ENCODE data around the gene GRIK1.

The GRIK1 gene

GRCh38 chr21:29827647-29828046 lies 112.1 kb downstream of the GRIK1 start:
- no peak for DNase-seq (ENCODE audit: low read depth)

DNA sequence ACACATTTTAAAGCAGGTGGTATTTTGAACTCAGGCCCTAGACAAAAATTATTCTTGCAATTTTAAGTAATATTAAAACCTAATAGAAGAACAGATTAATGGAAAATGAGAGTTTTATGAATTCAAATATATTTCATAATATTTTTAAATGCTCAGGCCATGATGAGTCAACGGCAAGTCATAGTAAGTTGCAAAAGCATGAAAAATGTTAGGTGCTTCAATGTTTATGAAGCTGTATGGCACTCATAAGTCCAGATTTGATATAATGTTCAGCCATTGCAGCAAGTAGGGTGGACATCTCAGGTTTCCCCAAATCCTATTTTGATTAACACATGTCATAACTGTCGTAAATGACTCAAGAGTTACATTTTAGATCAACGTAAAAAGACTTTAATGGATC lies 112.6 kb downstream of the GRIK1 start:
- DNase-seq (ENCODE audit: low read depth), result no peak

DNA sequence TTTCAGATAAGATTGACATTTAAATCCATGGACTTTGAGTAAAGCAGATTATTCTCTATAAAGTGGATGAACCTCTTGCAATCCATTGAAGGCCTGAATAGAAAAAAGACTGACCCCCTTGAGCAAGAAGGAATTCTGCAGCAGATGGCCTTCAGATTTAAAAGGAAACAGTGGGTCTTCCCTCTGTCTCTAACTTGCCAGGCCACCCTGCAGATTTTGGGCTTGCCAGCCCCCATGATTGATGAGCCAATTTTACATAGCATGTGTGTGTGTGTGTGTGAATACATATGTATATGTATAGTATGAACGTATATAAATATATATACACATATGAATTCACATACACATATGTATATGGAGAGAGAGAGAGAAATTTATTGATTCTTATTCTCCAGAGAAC lies 113.4 kb downstream of the GRIK1 start:
- no peak for DNase-seq (ENCODE audit: low read depth)

GRCh38 chr21:29825936-29826335 lies 113.9 kb downstream of the GRIK1 start:
- DNase-seq (ENCODE audit: low read depth), result no peak

GRCh38 chr21:29825345-29825744 lies 114.5 kb downstream of the GRIK1 start:
- DNase-seq (ENCODE audit: low read depth), result no peak

GRCh38 chr21:29822064-29822463 lies 117.7 kb downstream of the GRIK1 start:
- no peak for DNase-seq (ENCODE audit: low read depth)

GRCh38 chr21:29821230-29821629 lies 118.6 kb downstream of the GRIK1 start:
- DNase-seq (ENCODE audit: low read depth), result no peak

DNA sequence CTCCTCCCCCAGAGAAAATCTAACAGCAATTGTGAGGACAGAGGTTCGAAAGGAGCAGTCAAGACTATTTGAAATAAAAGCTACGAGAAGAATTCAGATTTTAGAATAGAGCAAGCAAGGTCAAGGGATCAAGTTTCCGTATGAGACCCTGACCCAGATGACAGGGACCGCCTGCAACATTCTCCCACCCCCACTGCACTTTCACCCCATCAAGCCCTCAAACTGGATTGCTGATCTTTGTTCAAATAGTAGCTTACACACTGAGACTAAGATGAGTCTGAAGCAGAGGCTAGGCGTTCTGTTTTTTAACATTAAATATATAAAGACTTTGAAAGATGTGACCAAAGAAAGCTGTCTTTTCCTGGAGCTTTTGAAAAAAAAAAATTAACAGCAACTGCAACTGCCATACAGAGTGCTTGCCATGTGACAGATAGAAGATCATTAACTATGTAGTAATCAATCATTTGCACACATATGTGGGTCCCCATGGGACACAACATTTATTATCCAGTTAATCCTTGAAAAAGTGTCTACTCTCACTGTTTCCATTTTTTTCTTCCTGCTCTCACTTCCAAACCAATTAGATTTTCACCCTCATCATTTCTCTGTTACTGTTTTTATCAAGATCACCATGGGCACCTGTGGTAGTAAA lies 120.0 kb downstream of the GRIK1 start:
- DNase-seq (ENCODE audit: low read depth), result no peak

DNA sequence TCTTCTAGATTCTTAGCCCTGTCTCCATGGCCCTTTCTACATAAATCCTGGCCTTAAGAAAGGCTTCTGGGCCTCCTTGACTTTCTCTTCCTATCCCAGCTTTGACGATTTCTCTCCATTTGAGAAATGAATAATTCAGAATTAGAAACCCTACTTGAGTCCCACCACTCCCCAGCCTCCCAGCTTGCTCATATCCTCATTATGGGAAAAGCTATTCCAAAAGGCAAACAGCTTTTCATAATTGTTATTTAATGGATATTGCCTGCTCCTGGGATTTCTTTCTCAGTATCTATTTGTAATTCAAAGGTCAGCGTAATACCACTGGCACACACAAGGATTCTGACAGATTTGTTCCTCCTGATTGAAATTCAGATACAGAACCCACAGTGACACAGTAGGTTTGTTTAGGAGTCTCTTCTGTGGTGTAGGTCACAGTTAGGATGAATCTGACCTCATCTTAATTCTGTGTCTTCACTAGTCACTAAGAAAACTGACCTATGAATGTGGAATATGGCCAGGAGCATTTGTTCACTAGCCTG lies 121.3 kb downstream of the GRIK1 start:
- DNase-seq (ENCODE audit: low read depth), result no peak

GRCh38 chr21:29817450-29817849 lies 122.3 kb downstream of the GRIK1 start:
- no peak for DNase-seq (ENCODE audit: low read depth)

- DNase-seq (ENCODE audit: low read depth), result no peak
Observed at GRCh38 chr21:29812947-29813346, 126.8 kb downstream of the GRIK1 start.

DNA sequence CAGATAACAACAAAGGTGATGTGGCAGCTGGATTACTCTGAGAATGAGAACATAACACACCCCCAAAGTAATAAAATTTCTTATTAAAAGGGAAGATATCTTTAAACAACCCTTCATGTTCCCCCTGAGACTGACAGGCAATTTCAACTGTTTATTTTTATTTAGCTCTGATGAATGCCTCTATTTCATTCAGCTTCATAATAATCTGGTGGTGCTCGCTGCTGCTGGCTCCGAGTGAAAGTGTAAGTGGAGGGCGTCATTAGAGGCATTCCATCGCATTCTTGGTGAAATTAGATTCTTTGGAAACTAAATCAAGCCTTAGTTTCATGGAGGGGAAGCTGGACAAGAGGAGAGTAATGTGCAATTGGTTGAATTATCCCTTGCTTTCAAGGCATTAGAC lies 128.9 kb downstream of the GRIK1 start:
- no peak for DNase-seq (ENCODE audit: low read depth)

DNA sequence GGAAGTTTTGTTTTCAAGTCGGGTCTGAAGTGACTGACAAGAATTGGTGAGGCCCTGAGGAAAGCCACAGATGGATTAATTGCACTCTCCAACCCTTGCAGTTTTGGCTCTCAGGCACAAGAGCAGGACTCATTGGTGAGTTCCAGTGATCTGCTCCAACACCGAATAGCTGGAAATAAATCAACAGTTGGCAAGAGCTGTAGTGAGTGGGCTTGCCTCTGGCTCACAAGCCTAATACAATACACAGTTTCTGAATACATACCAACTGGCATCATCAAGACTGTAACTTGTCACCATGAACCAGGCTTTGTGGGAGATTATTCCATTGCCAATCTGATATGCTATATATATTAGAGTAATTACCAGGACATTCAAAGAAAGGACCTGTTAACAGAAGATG lies 131.6 kb downstream of the GRIK1 start:
- no peak for DNase-seq (ENCODE audit: low read depth)

GRCh38 chr21:29805105-29805504 lies 134.7 kb downstream of the GRIK1 start:
- DNase-seq (ENCODE audit: low read depth), result no peak

DNA sequence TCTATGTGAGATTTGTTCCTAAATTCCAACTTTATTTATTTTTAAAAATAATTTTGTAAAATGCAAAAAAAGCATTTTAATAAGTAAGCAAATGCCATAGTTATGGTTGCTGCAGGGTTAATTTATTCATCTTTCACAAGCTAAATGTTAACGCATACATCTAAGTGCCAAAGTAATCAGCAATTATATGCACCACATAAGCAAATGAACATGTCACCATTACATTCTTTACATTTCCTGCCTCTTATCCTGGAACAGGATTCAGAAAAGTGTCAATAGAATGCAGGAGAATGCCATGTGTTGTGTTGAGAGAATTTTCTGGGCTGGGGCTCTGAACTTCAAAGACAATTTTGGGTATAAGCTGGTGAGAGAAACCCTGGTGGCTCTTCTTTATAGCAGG lies 136.6 kb downstream of the GRIK1 start:
- DNase-seq (ENCODE audit: low read depth), result no peak

- no peak for DNase-seq (ENCODE audit: low read depth)
Observed at GRCh38 chr21:29801122-29801521, 138.7 kb downstream of the GRIK1 start.

DNA sequence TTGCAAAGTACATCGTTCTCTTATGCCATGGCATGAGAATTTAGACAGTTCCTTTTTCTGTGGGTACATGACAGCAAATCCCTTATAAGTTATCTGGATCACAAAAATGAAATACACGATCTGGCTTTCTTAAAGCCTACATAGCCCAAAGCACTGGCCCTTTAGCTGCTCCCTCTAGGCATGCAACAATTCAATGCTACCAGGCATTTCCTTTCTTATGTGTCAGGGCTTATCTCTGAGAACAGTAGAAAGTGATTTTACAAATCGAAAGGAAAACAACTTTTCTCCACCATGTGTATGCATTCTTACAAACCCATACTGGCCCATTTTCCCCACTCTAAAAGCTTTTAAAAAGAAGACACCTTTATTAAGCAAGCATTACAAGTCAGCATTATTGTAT lies 139.7 kb downstream of the GRIK1 start:
- DNase-seq (ENCODE audit: low read depth), result no peak

GRCh38 chr21:29798840-29799239 lies 141.0 kb downstream of the GRIK1 start:
- DNase-seq (ENCODE audit: low read depth), result no peak

DNA sequence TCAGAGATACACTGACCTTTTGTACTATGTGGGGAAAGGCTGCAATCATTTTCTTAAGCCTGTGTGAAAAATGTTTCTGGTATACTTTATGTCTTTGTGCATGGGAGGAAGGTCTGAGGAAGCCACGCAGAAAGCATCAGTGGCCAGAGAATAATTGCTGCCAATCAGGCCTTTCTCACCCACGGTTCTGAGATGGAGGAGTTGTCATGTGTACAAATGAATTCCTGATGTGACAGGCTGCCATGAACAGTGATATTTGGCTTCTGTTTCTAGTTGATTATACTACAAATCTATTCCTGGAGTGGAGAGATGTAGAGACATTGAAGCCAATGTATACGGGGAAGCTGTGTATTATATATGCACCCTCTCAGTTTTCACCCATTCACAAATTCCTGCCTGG lies 142.6 kb downstream of the GRIK1 start:
- DNase-seq (ENCODE audit: low read depth), result no peak

- no peak for DNase-seq (ENCODE audit: low read depth)
Observed at GRCh38 chr21:29793712-29794111, 146.1 kb downstream of the GRIK1 start.

GRCh38 chr21:29789393-29789792 lies 150.4 kb downstream of the GRIK1 start:
- DNase-seq (ENCODE audit: low read depth), result no peak

DNA sequence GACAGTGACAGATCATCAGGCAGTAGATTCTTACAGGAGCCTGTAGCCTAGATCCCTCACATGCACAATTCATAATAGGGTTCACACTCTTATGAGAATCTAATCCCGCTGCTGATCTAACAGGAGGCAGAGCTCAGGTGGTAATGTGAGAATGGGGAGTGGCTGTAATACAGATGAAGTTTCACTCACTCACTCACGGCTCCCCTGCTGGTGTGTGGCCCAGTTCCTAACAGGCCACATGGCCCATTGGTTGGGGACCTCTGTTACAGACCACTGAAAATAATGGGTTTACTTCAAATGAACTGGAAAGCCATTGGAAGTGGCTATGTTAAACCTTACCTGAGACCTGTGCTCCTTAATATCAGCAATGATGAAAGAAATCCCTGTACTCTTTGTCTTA lies 151.0 kb downstream of the GRIK1 start:
- DNase-seq (ENCODE audit: low read depth), result no peak

DNA sequence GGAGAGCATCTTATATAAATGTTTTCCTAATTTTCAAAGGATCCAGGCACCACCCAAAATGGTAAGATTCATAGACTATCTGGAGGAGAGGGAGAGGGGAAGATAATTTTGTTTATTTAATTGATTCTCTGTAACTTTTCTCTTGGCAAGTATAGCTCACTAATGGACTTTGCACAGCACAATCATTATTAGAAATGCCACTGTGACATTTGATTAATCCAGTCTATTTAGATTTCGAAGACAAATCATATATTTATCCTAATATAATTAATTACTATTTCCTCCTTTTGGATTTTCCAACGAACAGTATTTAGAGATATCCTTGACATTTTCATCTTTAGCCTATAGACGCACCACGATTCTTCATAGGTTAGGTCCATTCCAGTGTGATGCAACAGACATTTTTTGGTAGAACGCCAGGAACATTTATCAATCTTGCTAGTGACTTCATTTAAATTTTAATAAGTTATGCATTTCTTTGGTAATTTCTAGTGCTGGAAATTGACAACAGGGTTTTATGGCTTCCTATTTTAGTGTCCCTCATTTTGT lies 152.4 kb downstream of the GRIK1 start:
- no peak for DNase-seq (ENCODE audit: low read depth)
